GM12875 (cell line): ENCODE data around the gene MAFF.
A peak's percentile ranks its signal among the peaks of the same experiment; 100 is the strongest.

Source experiments
- H3K4me3 ChIP-seq: one replicate; pipeline ENCODE4 v1.5.1; 2011; ENCODE audit warnings: low read depth, low read length, control low read depth
- CTCF ChIP-seq: IDR thresholded peaks from 2 replicates; pipeline ENCODE4 v1.5.1; 2011; ENCODE audit warnings: low read depth, mild to moderate bottlenecking, control low read depth, inconsistent platforms, low read length, moderate library complexity, borderline replicate concordance; ENCODE audit not compliant: insufficient read depth

MAFF gene

GRCh38 chr22:38205261-38206128, 3.7 kb downstream of the MAFF start:
- no peak for TF ChIP-seq CTCF
- no peak overlapping the region for H3K4me3 ChIP-seq

DNA sequence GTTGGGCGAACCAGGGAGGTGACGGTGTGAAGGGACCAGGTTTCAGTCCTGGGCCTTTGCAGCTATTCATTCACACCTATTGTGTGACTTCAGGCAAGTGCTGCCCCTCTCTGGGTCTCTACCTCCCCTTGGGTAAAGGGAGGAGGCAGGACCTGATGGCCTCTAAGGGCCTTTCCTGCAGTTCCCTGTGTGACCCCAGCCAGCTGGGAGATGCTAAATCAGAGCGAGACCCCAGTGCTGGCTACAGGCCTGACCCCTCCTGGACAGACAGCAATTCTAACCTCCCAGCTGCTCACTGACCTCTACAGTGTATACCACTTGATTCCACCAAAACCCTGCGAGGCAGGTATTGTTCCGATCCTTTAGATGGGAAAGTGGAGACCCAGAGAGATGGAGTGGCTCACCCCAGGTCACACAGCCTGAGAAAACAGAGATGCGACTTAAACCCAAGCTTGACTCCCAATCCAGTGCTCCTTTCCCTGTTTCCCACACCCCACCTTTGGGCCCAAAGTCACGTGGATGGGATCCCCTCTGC, 6.2 kb downstream of the MAFF start:
- TF ChIP-seq CTCF = no peak
- H3K4me3 ChIP-seq = no peak overlapping the region

DNA sequence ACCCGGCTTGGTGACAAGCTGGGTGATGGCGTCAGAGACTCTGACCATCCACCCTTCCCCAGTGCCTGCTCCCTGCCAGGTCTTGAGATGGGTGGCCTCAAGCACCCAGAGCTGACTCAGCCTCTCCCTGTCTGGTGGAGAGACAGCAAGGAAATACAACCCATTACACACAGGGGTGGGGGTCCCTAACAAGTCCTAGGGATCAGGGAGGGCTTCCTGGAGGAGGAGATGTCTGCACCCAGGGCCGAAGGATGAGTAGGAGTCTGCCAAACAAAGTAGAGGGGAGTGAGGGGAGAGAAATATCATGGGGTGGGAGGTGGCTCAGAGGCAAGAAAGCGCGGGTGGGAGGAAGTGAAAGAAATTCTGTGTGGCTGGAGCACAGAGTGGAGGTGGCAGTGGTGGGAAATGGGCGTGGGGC, 6.8 kb downstream of the MAFF start:
- H3K4me3 ChIP-seq = no peak overlapping the region
- no peak for TF ChIP-seq CTCF

- no peak overlapping the region for H3K4me3 ChIP-seq
- no peak for TF ChIP-seq CTCF
These were observed 9.8 kb downstream of the MAFF start for GRCh38 chr22:38211556-38211955.

GRCh38 chr22:38212442-38212841, 10.6 kb downstream of the MAFF start:
- H3K4me3 ChIP-seq = no peak overlapping the region
- no peak for TF ChIP-seq CTCF

DNA sequence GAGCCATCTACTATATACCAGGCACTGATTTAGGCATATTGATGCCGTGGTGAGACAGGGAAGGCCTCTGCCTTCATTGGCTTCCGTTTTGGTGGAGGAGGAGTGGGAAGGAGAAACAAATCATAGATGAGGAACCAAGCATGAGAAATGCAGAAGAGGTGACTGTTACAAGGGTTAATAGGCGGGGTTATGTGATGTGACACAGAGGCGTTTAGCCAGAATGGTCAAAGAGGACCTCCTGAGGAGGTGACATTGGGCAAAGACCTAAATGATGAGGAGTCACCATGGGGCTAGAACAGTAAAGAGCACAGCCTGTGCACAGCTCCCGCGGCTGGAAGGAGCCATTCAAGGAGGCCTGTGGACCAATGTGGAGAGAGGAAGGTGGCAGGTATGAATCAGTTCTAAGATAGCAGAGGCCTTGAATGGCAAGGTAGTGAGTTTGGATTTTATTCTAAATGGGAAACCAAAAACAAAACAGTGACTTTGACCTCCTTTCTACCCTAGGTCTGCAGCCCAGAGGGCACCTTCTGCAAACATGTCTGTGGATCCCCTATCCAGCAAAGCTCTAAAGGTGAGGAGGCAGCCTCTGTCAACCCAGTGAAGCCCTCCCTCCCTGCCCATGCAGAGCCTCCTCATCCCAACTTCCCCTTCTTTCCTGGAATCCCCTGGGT, 11.7 kb downstream of the MAFF start:
- H3K4me3 ChIP-seq = peak overlapping the region; percentile 57
- no peak for TF ChIP-seq CTCF
